Stimulated activated CD4-positive, alpha-beta T cell treated with anti-CD3 and anti-CD28 coated beads, Interleukin-15, amount 100 ng/mL, for 24 hours (primary cell): ENCODE measurements around the gene LIMK1.
"Not testable (repeated sequence)": the region's sequence is repeated elsewhere in the genome, so short reads cannot be mapped to it uniquely, and the experiment has no call there.

Source experiments
- DNase-seq: peaks from one replicate; pipeline ENCODE4 v3.0.0-alpha.2; 2020

The LIMK1 gene

DNA sequence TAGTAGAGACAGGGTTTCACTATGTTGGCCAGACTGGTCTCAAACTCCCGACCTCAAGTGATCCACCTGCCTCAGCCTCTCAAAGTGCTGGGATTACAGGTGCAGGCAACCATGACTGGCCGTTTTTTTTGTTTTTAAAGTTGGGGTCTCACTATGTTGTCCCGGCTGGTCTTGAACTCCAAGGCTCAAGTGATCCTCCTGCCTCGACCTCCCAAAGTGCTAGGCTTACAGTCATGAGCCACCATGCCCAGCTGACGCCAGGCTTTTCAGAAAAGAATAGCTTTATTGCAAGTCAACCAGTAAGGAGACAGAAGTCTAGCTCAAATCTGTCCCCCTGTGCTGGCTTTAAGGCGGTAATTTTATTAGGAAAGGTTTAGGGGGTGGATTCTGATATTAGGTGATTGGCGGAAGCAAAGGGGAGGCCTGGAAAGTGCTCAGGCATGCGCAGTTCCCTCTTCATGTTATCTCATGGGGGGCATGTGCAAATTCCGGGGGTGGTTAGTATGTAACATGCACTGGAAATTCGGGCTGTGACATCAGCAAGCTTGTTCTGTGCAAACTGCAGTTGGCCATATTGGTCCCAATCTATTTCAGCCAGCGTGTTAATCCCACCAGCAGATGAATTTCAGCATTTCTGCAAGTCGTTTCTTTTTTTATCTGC is 42.7 kb downstream of the LIMK1 start:
- DNase-seq: no peak

DNA sequence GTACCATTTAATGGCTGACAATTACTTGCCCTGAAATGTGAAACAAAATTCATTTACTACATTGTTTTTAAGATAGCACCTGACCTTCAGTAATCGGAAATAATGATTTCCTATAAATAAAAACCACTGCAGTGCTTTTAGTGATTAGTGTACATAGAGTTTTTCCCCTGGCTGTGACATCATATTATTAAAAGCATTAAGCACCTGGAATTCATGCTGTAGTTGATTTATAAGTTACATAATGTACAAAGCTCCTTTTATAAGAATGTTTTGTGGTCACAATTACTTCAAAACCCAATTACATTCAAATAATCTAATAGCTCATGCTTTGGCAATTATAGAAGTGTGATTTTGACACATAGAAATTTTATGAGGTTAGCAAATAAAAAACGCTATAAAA is 46.3 kb downstream of the LIMK1 start:
- DNase-seq: no peak

DNA sequence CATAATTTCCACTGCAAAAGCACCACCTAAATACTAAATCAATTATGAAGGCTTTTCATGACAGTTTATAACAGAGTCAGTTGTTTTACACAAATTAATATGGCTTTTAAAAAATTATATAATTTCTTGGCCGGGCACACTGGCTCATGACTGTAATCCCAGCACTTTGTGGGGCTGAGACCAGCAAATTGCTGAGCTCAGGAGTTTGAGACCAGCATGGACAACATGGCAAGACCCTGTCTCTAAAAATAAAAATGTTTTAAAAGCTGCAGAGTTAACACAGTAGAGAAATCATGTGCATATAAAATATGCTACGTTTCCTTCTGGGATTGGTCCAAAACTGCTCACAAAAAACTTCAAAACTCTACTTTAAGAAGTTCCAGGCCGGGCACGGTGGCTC is 46.9 kb downstream of the LIMK1 start:
- DNase-seq: no peak

DNA sequence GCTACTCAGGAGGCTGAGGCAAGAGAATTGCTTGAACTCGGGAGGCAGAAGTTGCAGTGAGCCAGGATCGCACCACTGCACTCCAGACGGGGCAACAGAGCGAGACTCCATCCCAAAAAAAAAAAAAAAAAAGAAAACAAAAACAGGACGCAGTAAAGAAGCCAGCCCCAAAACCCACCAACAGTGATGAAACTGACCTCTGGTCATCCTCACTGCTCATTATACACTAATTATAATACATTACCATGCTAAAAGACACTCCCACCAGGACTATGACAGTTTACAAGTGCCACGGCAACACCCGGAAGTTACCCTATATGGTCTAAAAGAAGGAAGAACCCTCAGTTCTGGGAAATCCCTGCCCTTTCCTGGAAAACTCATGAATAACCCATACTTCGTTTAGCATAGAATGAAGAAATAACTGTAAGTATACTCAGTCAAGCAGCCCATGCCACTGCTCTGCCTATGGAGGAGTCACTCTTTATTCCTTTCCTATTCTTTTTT is 50.6 kb downstream of the LIMK1 start:
- peak; percentile 16 for DNase-seq

DNA sequence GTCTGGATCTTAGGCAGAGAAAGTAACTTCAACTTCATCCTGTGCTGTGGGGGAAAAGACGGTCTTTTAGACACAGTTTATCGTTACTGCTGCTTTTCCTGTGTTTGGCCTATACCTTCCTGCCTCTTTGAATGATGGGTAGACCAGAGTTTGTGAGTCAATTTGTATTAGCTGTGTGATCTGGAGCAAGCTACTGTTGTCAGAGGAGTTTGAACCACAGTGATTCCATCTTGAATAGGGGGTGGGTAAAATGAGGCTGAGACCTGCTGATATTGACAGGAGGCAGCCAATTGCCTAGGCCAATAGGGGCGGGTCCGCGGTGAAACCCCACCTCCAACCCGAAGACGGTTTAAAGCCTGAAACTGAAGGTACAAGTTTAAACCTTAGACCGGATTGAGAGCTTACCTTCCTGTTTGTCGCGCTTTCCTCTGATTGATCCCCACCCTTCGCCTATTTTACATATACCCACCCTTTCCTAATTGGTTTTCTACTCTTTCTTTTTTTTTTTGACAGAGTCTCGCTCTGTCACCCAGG is 54.8 kb downstream of the LIMK1 start:
- DNase-seq: peak; percentile 8

DNA sequence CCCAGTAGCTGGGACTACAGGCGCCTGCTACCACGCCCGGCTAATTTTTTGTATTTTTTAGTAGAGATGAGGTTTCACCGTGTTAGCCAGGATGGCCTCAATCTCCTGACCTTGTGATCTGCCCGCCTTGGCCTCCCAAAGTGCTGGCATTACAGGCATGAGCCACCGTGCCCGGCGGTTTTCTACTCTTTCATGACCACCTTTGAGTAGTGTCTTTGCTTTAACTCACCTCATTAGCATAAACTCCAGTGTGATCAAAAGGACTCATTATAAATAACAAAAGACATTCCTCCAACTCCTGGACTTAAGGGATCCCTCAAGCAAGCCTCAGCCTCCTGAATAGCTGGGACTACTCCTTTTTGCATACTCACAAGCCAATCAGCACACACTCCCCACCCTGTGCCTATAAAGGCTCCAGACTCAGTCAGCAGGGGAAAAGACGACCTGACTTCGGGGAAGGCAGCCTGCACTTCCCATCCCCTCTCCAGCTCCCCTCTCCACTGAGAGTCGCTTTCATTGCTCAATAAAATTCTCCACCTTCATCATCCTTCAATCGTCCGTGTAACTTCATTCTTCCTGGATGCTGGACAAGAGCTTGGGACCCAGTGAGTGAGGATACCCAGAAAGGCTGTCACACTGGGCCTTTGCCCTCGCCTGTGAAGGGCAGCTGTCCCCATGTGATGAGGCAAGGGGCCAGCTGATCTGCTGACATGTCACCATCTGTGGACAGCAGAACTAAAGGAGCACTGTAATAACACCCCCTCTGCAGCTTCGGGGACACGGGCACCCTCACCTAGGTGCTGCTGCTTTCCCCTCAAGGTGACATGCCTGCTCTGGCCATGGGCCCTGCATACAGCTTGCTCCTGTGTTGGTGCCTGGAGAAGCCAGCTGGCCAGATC is 55.6 kb downstream of the LIMK1 start:
- no peak for DNase-seq

DNA sequence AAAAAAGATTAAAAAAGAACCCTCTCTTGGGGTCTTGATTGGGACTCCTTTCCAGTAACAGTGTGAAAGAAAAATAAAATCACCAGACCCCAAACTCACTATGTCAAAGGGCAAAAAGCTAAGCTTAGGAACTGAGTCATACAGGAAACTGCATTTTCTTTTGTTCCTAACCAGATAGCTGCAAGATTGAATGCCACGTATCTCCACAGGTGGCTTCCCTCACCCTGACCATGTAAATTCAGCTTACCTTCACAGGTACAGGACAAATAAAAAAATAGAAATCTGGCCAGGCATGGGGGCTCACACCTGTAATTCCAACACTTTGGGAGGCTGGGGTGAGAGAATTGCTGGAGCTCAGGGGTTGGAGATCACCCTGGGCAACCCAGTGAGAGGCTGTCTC is 58.1 kb downstream of the LIMK1 start:
- DNase-seq: no peak

DNA sequence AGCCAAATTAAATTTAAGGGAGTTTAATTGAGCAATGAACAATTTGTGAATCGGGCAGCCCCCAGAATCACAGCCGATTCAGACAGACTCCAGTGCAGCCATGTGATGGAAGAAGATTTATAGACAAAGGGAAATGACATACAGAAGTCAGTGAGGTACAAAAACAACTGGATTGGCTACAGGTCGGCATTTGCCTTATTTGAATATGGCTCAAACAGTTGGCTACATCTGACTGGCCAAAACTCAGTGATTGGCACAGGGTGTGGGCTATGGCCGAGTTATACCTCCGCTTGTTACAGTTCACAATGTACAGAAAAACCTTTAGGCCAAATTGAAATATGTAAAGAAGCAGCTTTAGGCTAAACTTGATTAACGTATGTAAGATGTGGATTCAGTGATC is 59.8 kb downstream of the LIMK1 start:
- no peak for DNase-seq

DNA sequence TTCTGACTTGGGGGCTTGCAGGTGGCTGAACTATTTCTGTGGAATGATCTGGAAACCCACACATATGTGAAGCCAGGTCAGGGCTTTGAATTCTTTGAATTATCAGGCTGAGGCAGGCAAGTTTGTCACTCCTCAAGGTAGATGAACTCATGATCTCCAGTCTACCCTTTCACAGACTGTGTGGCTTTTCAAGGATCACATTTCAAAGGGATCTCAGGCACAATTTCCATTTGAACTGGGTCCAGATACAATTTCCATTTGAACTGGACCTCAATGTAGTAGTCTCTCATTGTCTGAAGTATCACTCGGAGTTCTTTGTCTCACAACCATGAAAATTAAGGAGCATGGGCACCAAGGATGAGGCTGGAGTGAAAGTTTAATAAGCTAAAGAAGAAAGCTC is 64.9 kb downstream of the LIMK1 start:
- DNase-seq: no peak

DNA sequence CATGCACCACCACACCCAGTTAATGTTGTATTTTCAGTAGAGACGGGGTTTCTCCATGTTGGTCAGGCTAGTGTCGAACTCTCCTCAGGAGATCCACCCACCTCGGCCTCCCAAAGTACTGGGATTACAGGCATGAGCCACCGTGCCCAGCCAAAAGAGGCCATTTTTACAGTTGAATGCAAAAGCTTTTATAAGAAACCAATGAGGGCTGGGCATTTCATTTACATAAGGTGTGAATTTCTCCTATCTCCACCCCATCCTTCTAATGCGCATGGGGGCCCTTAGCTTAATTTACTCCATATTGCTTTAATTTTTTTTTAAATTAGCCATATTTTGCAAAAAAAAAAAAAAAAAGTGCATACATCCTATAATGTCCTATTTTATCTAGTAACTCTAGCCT is 65.5 kb downstream of the LIMK1 start:
- DNase-seq: no peak

DNA sequence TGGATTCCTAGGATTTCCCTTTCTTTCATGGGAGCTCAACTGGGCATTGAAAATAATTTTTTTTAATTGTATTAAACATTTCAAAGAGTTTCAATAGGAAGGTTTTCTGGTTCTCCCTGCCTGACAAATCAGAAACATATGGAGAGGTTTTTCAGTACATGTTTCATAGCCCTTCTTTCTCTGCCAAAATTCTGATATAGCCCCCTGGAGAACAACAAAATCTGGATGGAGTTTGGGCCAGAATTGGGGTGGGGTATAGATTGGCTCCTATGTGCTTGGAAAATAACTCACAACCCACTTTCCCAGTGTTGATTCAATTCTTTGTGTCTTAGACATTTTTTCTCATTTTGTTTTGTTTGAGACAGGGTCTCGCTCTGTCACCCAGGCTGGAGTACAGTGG is 66.0 kb downstream of the LIMK1 start:
- DNase-seq: no peak

DNA sequence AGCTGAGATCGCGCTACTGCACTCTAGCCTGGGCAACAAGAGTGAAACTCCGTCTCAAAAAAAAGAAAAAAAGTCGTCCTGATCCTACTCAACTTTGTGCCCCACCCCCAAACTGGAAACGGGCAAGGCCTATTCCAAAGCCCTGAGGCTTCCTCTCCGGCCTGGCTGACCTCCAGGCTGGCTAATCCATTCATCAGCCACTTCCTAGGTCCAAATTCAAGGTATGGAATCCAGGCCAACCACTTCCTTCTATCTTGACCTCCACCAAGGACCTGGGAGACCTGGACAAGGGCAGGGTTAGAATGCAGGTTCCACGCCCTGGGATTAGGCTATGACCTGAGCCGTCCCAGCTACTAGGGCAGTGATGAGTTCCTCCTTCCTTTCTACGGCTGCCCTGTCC is 70.1 kb downstream of the LIMK1 start:
- no peak for DNase-seq

DNA sequence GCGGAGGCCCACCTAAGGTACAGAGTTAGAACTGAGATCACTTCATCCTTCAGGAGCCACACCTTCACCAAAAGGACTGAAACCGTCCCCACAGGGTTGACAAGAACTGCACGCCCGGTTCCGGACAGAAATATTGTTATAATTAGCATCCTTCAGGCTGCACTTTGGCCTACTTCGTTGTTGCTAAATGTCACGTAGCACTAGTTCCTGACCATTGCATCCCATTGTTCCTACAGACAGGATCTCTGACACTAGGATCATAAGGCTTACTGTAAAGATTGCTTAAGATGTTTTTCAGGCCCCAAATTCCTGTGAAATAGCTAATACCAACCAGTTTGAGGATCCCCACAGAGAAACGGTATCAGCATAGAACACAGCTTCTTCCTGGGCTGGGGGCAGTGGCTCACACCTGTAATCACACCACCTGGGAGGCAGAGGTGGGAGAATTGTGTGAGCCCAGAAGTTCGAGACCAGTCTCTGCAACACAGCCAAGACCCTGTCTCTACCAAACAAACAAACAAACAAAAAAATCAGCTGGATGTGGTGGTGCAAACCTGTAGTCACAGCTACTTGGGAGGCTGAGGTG is 72.3 kb downstream of the LIMK1 start:
- no peak for DNase-seq

DNA sequence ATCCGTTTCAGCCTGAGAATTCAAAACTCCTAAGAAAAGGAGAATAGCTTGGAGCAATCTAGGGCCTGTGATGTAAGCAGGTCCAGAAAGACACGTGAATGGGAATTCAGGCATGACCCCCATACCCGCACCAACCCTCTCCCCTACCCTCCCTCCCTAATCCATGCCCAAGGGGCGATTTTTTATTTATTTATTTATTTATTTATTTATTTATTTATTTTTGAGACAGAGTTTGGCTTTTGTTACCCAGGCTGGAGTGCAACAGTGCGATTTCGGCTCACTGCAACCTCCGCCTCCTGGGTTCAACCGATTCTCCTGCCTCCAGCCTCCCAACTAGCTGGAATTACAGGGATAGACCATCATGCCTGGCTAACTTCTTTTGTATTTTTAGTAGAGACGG is 74.0 kb downstream of the LIMK1 start:
- no peak for DNase-seq

DNA sequence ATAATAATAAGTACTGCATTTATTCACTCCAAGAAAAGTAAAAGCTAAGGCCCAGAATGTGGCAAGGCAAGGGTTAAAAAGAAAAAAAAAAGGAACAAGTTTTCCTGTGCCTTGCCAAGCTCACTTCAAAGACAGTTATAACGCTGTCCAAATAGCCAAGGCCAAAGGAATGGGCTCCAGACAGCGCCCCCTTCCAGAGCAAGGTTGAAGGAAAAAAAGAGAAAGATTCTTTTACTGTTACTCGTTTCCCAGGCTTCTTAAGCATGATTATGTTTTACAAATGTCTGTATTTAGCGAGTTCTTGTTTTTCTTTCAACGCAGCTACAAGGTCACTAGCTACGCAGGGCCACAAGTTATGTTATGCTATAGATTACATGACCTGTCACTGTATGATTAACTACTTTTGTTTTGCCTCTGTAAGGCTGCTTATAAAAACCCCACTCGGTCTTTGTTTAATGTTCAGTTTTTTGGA is 81.4 kb downstream of the LIMK1 start:
- no peak for DNase-seq

DNA sequence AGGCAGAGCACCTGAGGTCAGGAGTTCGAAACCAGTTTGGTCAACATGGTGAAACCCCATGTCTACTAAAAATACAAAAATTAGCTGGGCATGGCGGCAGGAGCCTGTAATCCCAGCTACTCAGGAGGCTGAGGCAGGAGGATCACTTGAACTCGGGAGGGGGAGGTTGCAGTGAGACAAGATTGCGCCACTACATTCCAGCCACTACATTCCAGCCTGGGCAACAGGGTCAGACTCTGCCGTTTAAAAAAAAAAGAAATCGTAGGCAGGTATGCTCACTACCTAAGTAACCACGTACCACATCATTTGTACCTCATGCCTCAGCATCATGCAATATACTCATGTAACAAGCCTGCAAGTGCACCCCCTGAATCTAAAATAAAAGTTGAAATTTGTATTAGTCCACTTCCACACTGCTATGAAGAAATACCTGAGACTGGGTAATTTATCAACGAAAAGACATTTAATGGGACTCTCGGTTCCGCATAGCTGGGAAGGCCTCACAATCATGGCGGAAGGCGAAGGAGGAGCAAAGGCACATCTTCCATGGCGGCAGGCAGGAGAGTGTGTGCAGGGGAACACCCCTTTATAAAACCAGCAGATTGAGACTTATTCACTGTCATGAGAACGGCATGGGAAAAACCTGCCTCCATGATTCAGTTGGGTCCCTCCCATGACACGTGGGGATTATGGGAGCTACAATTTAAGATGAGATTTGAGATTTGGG is 82.4 kb downstream of the LIMK1 start:
- DNase-seq: no peak

DNA sequence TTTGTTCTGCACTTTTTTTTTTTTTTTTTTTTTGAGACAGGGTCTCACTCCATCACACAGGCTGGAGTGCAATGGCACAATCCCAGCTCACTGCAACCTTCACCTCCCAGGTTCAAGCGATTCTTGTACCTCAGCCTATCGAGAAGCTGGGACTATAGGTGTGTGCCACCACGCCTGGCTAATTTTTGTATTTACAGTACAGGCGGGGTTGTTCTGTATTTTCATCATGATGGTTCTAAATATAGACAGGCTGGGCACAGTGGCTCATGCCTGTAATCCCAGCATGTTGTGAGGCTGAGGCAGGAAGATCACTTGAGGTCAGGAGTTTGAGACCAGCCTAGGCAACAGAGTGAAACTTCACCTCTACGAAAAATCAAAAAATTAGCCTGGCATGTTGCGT is 83.7 kb downstream of the LIMK1 start:
- not testable (repeated sequence) for DNase-seq
